IMR-90 (cell line): ENCODE measurements around the gene MMP24. TPM values are rescaled to one million over a fixed set of nuclear protein-coding genes. Genes with fewer than 3 reads are reported as not detected.

Experiments used
- ATAC-seq: fragments of 200-7000 bp; cut with Tn5 transposase; 2 replicates; pipeline ENCODE4 v1.9.1; 2020; ENCODE audit warnings: low read depth, mild to moderate bottlenecking, moderate library complexity
- BruUV-seq: library from RNA; stranded (reverse); fragments of 400-500 nt; replicated peaks from 2 replicates; lab custom pipeline; 2021; lab: Mats Ljungman, UMichigan
- CTCF ChIA-PET: fragments of 300-600 bp; formaldehyde crosslinking; extraction: SDS; loops from one replicate; lab custom pipeline; 2021; ENCODE audit warnings: antibody characterized with exemption; lab: Yijun Ruan, JAX
- POLR2A ChIA-PET: fragments of 300-600 bp; sonication (Branson Sonifier 250); formaldehyde crosslinking; loops from one replicate; lab custom pipeline; 2022; ENCODE audit warnings: antibody characterized with exemption; ENCODE audit not compliant: unreplicated experiment; lab: Charles Lee
- DNase-seq: peaks from one replicate; pipeline ENCODE4 v3.0.0; 2013
- H2AFZ ChIP-seq: replicated peaks from 2 replicates; pipeline ENCODE3; 2013; ENCODE audit warnings: low read length, mild to moderate bottlenecking; ENCODE audit not compliant: poor library complexity
- H2AK5ac ChIP-seq: 2 replicates; pipeline ENCODE4 v1.6.1; 2013; ENCODE audit warnings: low read depth, low read length, inconsistent platforms
- H2AK9ac ChIP-seq: replicated peaks from 2 replicates; pipeline ENCODE3; 2013; ENCODE audit warnings: mild to moderate bottlenecking, low read depth, low read length, moderate library complexity; ENCODE audit not compliant: poor library complexity
- H2BK120ac ChIP-seq: 2 replicates; pipeline ENCODE4 v1.6.1; 2013; ENCODE audit warnings: low read depth, low read length, inconsistent platforms
- H2BK15ac ChIP-seq: 3 replicates; pipeline ENCODE4 v1.6.1; 2013; ENCODE audit warnings: low read depth, low read length, inconsistent platforms
- H2BK20ac ChIP-seq: 2 replicates; pipeline ENCODE4 v1.6.1; 2013; ENCODE audit warnings: low read depth, mild to moderate bottlenecking, inconsistent platforms, low read length, moderate library complexity
- H2BK5ac ChIP-seq: 2 replicates; pipeline ENCODE4 v1.6.1; 2013; ENCODE audit warnings: mild to moderate bottlenecking, low read depth, low read length, inconsistent platforms; ENCODE audit not compliant: poor library complexity, severe bottlenecking
- H3K14ac ChIP-seq: replicated peaks from 2 replicates; pipeline ENCODE4 v1.6.1; 2013; ENCODE audit warnings: low read depth, low read length, inconsistent platforms
- H3K18ac ChIP-seq: 2 replicates; pipeline ENCODE4 v1.6.1; 2013; ENCODE audit warnings: low read depth, low read length, control low read depth
- H3K23ac ChIP-seq: 2 replicates; pipeline ENCODE4 v1.6.1; 2013; ENCODE audit warnings: low read depth, low read length, inconsistent platforms
- H3K27ac ChIP-seq: 2 replicates; pipeline ENCODE4 v1.5.1; 2013; ENCODE audit warnings: mild to moderate bottlenecking, control low read depth, low read length; ENCODE audit not compliant: insufficient read depth
- H3K27me3 ChIP-seq: 2 replicates; pipeline ENCODE4 v1.6.1; 2013; ENCODE audit warnings: low read length; ENCODE audit not compliant: control insufficient read depth, insufficient read depth
- H3K36me3 ChIP-seq: 2 replicates; pipeline ENCODE4 v1.6.1; 2013; ENCODE audit warnings: low read length, mixed read lengths; ENCODE audit not compliant: control insufficient read depth, insufficient read depth
- H3K4ac ChIP-seq: 2 replicates; pipeline ENCODE4 v1.6.1; 2013; ENCODE audit warnings: low read depth, low read length, inconsistent platforms
- H3K4me1 ChIP-seq: 2 replicates; pipeline ENCODE4 v1.6.1; 2013; ENCODE audit warnings: low read length, mixed read lengths; ENCODE audit not compliant: control insufficient read depth, insufficient read depth
- H3K4me2 ChIP-seq: 2 replicates; pipeline ENCODE4 v1.6.1; 2013; ENCODE audit warnings: low read depth, mild to moderate bottlenecking, control low read depth, low read length, moderate library complexity
- H3K4me3 ChIP-seq: 2 replicates; pipeline ENCODE4 v1.5.1; 2013; ENCODE audit warnings: low read depth, mild to moderate bottlenecking, control low read depth, low read length, moderate library complexity; ENCODE audit not compliant: insufficient read depth
- H3K56ac ChIP-seq: 2 replicates; pipeline ENCODE4 v1.6.1; 2013; ENCODE audit warnings: low read length, inconsistent platforms; ENCODE audit not compliant: insufficient read depth; ENCODE audit errors: extremely low read depth
- H3K79me1 ChIP-seq, 2 experiments: 2 replicates each; pipeline ENCODE4 v1.6.1; 2013; ENCODE audit warnings: low read length in 2 of 2, inconsistent platforms in 1 of 2, low read depth in 1 of 2
- H3K9ac ChIP-seq: 2 replicates; pipeline ENCODE4 v1.6.1; 2013; ENCODE audit warnings: low read depth, low read length, control low read depth
- H3K9me1 ChIP-seq: 2 replicates; pipeline ENCODE4 v1.6.1; 2013; ENCODE audit warnings: low read length, inconsistent platforms; ENCODE audit not compliant: insufficient read depth
- H3K9me3 ChIP-seq: 2 replicates; pipeline ENCODE4 v1.6.1; 2013; ENCODE audit warnings: low read length; ENCODE audit not compliant: control insufficient read depth, insufficient read depth
- H4K20me1 ChIP-seq: 2 replicates; pipeline ENCODE4 v1.6.1; 2013; ENCODE audit warnings: low read length, inconsistent platforms; ENCODE audit not compliant: insufficient read depth
- H4K5ac ChIP-seq: 2 replicates; pipeline ENCODE4 v1.6.1; 2013; ENCODE audit warnings: mild to moderate bottlenecking, low read depth, low read length, control low read depth
- H4K8ac ChIP-seq, 2 experiments: 2 replicates each; pipeline ENCODE4 v1.6.1; 2013; ENCODE audit warnings: low read depth in 2 of 2, low read length in 2 of 2, control low read depth in 1 of 2, inconsistent platforms in 1 of 2
- H4K91ac ChIP-seq: 2 replicates; pipeline ENCODE4 v1.6.1; 2013; ENCODE audit warnings: low read depth, low read length, inconsistent platforms; ENCODE audit not compliant: insufficient read depth
- CEBPB ChIP-seq: IDR thresholded peaks from 2 replicates; pipeline ENCODE4 v1.6.1; 2012; ENCODE audit warnings: low read depth, low read length, improper control_type of control experiment
- RAD21 ChIP-seq: IDR thresholded peaks from 2 replicates; pipeline ENCODE4 v1.6.1; 2012; ENCODE audit warnings: low read length, improper control_type of control experiment
- SMC3 ChIP-seq: fragments of 150-350 bp; IDR thresholded peaks from 2 replicates; pipeline ENCODE4 v1.6.1; 2016; ENCODE audit warnings: low read depth, mild to moderate bottlenecking, antibody characterized with exemption, low read length, moderate library complexity
- WGBS, 2 experiments: methylation state at CpG; one replicate each; pipeline versions ENCODE4 v1.1.5 to v1.1.7; 2013; ENCODE audit warnings: missing lambda C conversion rate in 2 of 2; ENCODE audit not compliant: insufficient read length in 1 of 2; ENCODE audit errors: extremely low coverage in 2 of 2; 5-methylcytosine and 5-hydroxymethylcytosine counted together
- dilution Hi-C: fragments of 300-500 bp; cut with HindIII; formaldehyde crosslinking; loops from one replicate; pipeline ENCODE4 v1.14.3; 2018; ENCODE audit warnings: low sequenced_read_pairs; ENCODE audit not compliant: unreplicated experiment
- in situ Hi-C: fragments of 300-500 bp; cut with MboI; formaldehyde crosslinking; loops from 3 replicates; pipeline ENCODE4 v1.14.3; 2019; ENCODE audit warnings: low sequenced_read_pairs, inconsistent platforms, mixed read lengths
- intact Hi-C: fragments of 100-400 bp; cut with micrococcal nuclease; formaldehyde crosslinking; loops from 2 replicates; pipeline ENCODE4 v1.10.0; 2022
- polyA plus RNA-seq, 3 experiments: library from polyadenylated mRNA; depleted of rRNA; stranded (reverse); fragments of >200 nt; gene quantifications; 2 replicates each; pipeline ENCODE4 v1.2.3, GENCODE V29; 2012; ENCODE audit warnings: low replicate concordance in 1 of 3
- total RNA-seq: library from RNA; depleted of rRNA; stranded (reverse); fragments of >200 nt; gene quantifications from 2 replicates; pipeline ENCODE4 v1.2.3, GENCODE V29; 2012
- TF ChIP-seq, protein P1 (sequence below): fragments of 150-350 bp; IDR thresholded peaks from 2 replicates; pipeline ENCODE4 v1.6.1; 2016; ENCODE audit warnings: low read depth, mild to moderate bottlenecking, low read length, moderate library complexity, borderline replicate concordance
- TF ChIP-seq, protein P2 (sequence below): conservative IDR thresholded peaks from 2 replicates; pipeline ENCODE4 v1.5.1; 2012; ENCODE audit warnings: mild to moderate bottlenecking, low read depth, low read length, improper control_type of control experiment

The MMP24 gene
- total and polyA plus RNA-seq, 2 of the 4 experiments (the other 2 are of a cell fraction) = 0.36 to 0.79 TPM

DNA sequence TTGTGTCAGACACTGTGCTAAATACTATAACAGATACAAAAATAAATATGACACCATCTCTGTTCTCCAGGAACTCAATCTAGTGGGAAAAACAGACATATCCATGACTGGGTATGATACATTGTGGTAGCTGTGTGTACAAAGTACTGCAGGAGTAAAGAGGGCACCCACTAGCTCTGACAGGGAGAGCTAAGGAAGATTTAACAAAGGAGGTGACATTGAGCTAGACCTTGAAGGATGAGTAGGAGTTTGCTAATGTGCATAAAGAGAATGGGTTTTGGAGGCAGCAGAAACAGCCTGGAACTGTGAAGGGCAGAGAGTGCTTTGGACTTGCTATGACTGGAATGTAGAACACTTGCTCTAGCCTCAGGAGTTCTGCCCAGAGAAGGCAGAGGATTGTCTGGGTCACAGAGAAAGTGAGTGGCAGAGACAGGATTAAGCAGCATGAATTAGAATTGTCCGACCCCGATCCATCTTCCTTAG lies 14.4 kb downstream of the MMP24 start:
- H3K4ac ChIP-seq = no peak overlapping the region
- BruUV-seq = no TSS peak
- H3K23ac ChIP-seq = no peak overlapping the region
- no peak overlapping the region for H3K27ac ChIP-seq
- no peak overlapping the region for H2BK5ac ChIP-seq
- H2AFZ ChIP-seq = no peak overlapping the region
- no peak overlapping the region for H3K4me2 ChIP-seq
- H4K8ac ChIP-seq = no peak overlapping the region
- ATAC-seq (peak; percentile 66), DNase-seq (no peak)
- H3K9me3 ChIP-seq = peaks cover 3% of the 10 kb centered on the region
- no peaks in the 10 kb centered on the region for H4K20me1 ChIP-seq
- H2BK15ac ChIP-seq = no peak overlapping the region
- H2AK9ac ChIP-seq = no peak overlapping the region
- H3K36me3 ChIP-seq = no peaks in the 10 kb centered on the region
- no peak overlapping the region for H3K9ac ChIP-seq
- H2AK5ac ChIP-seq = no peak overlapping the region
- dilution Hi-C loops = no loop called here
- no peak overlapping the region for H4K5ac ChIP-seq
- in situ Hi-C loops = no loop called here
- no peak overlapping the region for H2BK120ac ChIP-seq
- no peak overlapping the region for H3K4me3 ChIP-seq
- no peak overlapping the region for H4K91ac ChIP-seq
- no peaks in the 10 kb centered on the region for H3K9me1 ChIP-seq
- TF ChIP-seq CEBPB (no peak), SMC3 (no peak), RAD21 (no peak)
- TF ChIP-seq, protein P1, sequence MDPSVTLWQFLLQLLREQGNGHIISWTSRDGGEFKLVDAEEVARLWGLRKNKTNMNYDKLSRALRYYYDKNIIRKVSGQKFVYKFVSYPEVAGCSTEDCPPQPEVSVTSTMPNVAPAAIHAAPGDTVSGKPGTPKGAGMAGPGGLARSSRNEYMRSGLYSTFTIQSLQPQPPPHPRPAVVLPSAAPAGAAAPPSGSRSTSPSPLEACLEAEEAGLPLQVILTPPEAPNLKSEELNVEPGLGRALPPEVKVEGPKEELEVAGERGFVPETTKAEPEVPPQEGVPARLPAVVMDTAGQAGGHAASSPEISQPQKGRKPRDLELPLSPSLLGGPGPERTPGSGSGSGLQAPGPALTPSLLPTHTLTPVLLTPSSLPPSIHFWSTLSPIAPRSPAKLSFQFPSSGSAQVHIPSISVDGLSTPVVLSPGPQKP = no peak
- TF ChIP-seq, protein P2, sequence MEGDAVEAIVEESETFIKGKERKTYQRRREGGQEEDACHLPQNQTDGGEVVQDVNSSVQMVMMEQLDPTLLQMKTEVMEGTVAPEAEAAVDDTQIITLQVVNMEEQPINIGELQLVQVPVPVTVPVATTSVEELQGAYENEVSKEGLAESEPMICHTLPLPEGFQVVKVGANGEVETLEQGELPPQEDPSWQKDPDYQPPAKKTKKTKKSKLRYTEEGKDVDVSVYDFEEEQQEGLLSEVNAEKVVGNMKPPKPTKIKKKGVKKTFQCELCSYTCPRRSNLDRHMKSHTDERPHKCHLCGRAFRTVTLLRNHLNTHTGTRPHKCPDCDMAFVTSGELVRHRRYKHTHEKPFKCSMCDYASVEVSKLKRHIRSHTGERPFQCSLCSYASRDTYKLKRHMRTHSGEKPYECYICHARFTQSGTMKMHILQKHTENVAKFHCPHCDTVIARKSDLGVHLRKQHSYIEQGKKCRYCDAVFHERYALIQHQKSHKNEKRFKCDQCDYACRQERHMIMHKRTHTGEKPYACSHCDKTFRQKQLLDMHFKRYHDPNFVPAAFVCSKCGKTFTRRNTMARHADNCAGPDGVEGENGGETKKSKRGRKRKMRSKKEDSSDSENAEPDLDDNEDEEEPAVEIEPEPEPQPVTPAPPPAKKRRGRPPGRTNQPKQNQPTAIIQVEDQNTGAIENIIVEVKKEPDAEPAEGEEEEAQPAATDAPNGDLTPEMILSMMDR = no peak
- no peak overlapping the region for H2BK20ac ChIP-seq
- POLR2A ChIA-PET = no interaction called here
- peaks cover 4% of the 10 kb centered on the region; the same call in 1 of the 2 replicates for H3K27me3 ChIP-seq
- WGBS, 2 experiments = 75% methylated on average over 2 of the region's 2 CpGs; no CpG with 5 or more reads in 1 of the 2 experiments
- no peaks in the 10 kb centered on the region for H3K4me1 ChIP-seq
- no peak overlapping the region for H3K56ac ChIP-seq
- no peak overlapping the region for H3K14ac ChIP-seq
- H3K79me1 ChIP-seq = no peaks in the 10 kb centered on the region
- no peak overlapping the region for H3K18ac ChIP-seq
- CTCF ChIA-PET = no interaction called here
- intact Hi-C loops = no loop called here
